T-helper 22 cell (primary cell): ENCODE results near the gene VAC14.
"Not testable (repeated sequence)": the region's sequence is repeated elsewhere in the genome, so short reads cannot be mapped to it uniquely, and the experiment has no call there.

Experiments used
- DNase-seq: peaks from one replicate; pipeline ENCODE4 v3.0.0-alpha.2; 2020; ENCODE audit warnings: low read depth

Gene VAC14

DNA sequence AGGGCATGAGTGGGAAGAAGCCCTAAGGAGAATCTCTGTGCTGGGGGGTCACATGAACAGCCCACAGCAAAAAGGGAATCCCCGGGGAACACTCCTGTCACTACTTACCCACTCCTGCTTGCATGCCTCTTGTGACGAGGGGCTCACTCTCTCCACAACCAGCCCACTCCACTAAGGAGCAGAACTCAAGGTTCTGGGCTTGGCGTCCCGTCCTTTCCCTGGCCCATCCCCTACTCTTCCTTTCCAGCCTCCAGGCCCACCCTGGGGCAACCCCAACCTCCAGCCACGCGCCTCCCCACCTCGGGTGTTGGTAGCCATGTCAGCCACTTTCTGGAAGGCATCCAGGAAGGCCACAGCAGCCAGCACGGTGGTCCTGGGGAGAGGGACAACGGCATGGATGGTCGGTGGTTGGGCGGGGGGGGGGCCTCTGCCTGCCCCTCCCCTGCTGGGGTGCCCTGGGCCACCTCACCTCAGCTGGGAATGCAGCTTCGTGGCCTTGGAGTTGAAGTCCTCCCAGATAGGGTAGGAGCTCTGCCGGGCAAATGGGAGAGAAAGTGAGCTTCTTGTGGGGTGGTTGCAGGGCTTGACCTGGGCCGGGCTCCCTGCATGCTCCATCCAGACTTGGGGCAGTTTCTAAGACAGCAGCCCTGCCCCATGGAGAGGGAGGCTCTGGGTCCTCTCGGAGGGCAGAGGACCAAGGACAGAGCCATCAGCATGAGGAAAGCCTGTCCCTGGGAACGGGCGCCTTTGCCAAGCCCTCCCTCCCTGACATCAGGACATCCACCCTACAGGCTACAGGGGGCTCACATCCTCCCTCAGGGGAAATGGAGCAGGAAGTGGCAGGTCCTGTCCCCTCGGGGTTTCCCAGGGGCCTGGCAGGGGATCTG lies 120.2 kb downstream of the VAC14 start:
- DNase-seq, result no peak

DNA sequence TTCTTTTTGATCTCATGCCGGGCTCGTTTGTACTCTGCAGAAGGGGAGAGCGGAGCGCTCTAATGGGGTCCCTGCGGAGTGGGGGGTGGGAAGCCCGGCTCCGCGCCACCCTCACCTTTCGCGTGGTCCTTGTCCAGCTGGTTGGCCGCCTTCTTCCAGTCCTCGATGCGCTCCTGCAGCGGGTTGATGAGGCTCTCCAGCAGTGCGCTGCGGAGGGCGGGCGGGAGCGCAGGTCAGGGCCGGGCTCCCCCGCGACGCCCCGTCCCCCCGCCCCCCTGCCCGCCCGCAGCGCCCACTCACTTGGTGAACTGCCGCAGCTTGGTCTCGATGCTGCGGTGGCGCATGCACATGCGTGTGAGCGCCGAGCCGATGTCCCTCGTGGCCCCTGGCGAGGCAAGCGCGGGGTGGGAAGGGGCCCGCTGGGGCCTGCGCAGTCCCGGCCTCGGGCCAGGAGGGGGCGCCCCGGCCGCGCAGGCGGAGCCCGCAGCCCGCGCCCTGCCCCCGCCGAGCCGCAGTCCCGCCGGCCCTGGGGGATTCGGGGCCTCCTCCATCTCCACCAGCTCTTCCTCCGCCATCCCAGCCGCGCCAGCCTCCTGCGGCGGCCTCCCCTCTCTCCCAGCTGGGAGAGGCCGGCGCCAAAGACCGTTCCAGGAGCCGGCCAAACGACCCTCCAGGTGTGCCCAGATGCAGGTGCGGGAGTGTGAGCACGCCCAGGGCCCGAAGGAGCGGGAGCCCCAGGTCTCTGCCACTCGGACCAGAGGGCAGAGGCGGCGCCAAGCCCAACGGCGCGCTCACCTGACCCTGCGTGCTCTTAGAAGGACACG lies 121.1 kb downstream of the VAC14 start:
- no peak for DNase-seq

DNA sequence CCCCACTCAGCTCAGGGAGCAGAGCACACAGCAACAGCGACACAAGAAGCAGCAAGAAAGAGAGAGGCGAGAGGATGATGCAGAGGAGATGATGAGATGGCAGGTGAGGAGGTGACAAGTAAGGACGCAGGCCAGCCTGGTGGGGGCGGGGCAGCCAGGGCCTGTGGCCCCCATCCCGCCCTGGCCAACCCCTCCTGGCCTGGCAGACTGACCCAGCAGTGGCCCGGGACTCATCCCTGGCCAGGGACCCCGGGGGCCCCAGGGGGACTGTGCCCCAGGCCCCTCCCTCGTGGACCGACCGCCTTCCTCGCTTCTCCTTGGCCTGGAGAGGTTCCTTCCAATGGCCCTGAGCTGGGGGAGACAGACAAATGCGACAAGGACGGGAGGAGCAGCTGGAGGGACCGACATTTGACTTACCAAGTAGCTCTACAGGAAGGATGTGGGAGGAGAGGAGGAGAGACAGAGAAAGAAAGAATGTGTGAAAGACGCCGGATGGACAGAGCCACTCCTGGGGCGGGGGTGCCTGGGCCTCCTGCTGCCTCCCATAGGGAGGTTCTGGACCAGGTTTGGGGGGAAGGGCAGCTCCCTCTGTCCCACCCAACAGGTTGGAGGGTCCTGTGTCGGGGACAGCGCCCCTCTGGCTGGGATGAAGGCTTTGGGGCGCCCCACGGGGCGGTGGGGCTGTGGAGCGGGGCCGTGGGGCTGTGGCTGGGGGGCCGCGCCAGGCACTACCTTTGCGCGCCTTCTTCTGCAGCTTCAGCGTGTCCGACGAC lies 121.9 kb downstream of the VAC14 start:
- DNase-seq, result no peak

DNA sequence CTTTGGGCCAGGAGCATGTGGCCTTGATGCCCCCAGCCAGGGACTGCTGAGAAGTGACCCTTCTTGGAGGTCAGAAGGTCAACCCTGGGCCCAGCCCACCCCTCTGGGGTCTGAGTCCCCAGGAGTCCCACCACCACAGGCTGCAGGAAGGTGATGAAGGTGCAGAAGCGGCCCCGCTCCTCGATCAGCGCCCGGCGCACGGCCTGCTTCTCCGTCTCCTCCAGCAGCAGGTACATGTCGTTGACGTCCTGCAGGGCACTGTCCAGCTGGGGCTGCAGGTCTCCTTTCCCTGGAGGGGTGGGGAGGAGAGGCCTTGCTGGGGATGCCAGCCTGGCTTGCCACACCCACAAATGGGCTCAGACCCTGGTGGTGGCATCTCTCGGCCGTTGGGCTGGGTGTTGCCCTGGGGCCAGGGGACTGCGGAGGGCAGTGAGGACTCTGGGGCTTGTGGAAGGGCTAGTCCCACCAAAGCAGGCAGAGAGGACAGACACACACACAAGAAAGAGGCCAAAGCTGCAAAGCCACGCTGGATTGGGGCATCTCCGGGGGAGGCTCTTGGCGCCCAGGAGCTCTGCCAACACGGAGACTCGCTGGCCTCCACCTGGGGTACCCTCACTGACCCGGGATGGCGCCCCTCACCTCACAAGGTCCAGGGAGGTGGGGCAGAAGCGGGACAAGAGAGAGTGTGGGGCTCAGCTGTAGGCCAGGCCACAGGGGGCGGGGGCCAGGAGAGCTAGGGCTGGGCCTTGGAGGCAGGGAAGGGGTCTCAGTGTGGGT lies 122.6 kb downstream of the VAC14 start:
- DNase-seq, result no peak

DNA sequence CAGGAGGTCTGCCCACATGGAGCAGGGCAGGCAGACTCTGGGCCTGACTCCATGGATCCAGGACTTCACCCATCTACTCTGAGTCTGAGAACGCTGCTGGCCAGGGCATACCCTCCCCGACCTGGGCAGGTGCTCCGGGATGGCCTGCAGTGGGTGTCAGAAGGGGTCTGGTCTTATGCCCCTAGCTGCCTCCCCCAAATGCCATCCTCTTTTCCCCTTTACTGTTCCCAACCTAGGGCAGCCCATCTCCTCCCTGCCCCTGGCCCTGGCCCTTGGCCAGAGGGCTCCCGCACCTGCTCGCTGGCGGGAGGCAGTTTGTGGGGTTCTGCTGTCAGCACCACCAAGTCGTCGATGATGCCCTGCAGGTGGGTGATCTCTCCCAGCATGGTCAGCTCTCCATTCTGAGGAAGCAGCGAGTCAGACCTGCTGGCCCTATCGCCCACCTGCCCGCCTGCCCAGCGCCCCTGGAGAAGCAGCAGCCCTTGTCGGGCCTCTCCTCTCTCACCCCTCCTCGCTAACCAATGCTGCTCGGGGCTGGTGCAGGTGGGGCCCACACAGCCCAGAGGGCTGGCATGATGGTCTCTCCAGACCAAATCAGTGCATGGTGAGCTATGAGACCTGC lies 123.3 kb downstream of the VAC14 start:
- no peak for DNase-seq

DNA sequence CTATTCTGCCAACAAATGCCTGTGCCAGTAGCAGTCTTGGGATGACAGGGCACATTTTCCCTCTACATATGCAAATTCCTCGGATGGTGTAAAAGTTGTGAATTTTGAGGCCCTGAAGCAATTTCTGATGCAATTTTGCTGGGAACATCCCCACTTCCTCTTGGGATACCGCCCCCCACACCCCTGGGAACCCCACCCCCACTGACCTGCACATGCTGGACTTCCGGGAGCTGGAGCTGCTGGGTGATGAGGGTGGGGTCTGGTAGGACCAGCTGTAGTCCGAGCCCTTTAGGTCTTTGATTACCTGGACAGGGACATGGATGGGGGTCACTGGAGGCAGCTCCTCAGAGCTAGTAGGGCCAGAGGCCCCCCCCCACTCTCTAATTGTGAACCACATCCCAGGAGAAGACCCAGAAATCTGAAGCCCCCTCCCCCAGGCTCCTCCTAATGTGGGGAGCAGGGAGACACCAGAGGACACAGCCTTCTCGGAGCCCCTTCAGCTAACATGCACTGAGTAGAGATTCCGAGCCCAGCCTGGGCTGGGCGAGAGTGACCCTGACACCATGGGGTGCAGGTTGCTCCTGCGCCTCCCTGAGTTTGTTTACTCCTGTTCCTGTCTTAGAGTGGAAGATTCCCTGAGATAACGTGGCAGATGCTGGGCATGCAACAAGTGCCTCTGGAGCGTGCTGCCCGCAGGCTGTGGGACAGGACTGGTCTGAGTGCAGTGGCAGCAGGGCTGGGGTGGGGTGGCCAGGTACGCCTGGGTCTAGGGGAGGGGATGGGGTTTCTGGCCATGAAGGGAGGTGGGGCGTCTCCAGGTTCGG lies 124.1 kb downstream of the VAC14 start:
- no peak for DNase-seq

DNA sequence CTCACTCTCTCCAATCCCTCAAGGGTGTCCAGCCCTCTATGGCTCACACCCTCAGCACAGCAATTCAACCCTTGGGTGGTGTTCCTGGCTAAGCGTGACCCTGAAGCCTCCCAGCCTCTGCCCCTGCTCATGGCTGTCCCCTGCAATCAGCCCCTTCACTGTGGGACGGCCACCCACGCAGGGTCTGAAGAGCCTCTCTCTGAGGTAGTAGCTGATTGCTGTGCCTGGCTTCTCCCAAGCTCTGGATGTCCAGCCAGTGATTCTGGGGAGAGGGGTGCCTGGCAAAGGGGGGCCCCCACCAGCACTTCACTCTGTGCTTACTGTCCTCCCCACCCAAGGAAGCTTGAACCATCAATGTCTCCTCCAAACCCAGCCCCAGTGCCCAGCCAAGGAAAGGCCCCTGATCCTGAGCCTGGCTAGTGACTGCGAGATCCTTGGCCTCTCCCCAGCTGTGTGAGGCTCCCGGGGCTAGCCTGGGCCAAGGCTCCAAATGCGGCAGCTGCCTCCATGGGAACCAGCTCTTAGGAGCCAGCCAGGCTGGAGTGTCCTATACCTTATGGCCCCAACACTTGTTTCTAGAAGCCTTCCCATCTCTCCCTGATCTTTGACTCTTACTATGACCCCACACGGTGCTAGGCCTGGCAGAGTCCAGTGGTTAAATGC lies 125.0 kb downstream of the VAC14 start:
- DNase-seq, result no peak

DNA sequence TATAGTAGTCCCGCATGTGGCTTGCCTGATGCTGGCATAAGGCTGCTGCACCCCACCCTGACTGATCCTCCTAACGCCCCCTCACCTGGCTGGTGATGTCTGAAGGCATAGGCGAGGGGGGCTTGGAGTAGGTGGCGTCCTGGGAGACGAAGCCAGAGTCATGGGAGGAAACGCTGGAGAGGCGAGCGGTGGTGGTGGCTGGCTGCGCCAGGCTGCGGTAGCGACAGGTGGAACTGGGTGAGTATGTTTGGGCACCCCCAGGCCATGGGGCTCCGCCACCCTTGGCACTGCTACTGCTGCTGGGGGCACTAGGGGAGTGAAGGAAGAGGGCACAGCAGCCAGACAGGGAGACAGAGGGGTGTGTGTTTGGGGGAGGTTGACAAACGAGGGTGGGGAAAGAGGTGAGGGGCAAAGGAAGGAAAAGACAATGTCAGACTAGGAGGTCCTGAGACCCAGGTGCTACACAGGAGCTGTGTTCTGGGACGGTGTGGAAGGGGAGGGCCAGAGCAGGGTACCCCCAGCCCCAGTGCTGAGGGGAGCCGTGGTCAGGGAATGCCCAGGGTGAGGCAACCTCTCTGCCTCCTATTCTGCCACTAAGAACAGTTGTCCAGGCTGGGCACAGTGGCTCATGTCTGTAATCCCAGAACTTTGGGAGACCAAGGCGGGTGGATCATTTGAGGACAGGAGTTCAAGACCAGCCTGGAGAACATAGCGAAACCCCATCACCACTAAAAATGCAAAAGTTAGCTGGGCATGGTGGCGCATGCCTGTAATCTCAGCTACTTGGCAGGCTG lies 126.5 kb downstream of the VAC14 start:
- DNase-seq, result no peak

DNA sequence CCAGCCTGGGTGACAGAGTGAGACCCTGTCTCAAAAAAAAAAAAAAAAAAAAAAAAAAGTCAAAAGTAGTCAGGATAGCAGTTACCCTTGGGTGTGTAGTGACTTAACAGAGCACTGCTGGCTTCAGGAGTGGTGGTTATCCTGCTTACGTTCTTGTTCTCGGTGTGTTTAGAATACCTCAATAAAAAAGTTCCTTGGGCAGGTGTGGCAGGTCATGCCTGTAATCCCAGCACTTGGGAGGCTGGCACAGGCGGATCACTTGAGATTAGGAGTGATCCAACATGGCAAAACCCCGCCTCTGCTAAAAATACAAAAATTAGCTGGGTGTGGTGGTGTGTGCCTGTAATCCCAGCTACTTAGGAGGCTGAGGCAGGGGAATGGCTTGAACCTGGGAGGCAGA lies 130.0 kb downstream of the VAC14 start:
- not testable (repeated sequence) for DNase-seq

DNA sequence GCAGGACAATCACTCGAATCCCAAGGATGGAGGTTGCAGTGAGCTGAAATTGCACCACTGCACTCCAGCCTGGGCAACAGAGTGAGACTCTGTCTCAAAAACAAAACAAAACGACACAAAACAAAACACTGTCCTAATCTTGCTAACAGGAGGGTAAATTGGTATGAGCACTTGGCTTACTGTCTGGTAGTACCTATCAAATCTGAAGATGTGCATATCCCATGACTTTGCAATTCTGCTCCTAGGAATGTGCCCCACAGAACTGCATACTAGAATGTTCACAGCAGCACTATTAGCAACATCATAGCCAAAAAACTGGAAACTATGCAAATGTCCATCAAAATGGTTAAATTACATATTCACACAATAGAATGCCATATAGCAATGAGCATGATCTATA lies 130.8 kb downstream of the VAC14 start:
- DNase-seq, result no peak

DNA sequence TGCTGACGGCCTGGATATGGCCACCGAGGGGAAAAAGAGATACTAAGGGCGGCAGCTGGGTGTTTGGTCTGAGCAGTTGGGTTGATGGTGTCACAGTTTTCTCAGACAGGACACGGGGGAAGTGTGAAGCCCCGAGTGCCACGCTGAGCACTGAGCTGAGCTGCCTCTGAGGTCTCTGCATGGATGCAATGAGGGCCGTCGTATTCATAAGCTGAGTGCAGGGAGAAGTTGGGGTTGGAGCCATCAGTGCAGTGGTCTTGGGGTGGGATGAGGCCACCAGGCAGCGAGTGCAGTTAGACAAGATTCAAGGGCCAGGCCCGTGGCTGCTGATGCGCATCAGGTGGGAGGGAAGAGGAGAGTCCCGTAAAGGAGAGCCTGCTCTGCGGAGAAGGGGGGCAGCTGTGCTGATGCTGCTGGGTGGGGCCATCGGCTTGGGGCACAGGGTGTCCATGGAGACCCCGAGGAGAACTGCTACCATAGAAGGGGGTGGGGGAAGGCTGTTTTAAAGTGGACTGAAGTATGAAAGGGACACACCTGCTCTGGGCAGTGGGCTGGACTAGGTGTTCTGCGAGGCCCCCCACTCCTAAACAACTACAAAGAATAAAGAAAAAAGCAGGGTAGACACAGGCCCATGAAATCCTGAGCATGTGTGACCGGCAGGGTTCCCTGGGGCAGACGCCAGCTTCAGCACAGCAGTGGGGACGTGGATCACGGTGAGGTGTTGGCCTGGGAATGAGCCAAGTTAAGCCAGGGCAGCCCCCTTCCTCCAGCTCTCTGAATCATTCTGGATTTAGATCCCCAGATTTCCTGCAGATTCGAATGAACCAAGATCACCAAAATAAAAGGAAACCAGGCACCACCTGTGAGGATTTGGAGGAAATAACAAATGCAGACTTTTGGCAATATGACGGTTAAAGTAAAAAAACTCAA lies 134.9 kb downstream of the VAC14 start:
- DNase-seq, result no peak

DNA sequence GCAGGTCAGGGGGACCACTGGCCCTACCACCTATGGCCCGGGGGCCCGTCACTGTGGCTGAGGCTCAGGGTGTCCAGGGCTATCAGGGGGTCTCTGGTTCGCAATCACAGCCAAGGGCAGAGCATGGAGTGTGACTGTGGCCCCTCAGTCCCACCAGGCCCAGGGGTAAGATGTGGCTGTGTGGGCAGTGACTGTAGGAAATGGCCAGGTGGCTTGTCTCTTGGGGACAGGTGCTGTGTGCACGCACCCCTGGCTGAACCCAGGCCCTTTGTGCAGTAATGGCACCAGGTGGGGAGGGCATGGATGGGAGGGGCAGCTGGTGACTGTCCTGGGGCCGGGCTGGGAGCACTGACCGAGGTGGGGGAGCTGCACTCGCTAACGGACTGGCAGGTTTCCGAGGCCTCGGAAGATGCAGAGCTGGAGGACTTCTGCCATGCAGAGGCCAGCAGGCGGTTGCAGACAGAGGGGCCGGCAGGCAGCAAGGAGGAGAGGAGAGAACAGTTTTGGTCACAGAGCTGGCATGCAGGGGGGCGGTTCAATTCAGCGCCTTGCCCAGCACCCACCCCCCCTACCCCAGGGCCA lies 135.8 kb downstream of the VAC14 start:
- no peak for DNase-seq

DNA sequence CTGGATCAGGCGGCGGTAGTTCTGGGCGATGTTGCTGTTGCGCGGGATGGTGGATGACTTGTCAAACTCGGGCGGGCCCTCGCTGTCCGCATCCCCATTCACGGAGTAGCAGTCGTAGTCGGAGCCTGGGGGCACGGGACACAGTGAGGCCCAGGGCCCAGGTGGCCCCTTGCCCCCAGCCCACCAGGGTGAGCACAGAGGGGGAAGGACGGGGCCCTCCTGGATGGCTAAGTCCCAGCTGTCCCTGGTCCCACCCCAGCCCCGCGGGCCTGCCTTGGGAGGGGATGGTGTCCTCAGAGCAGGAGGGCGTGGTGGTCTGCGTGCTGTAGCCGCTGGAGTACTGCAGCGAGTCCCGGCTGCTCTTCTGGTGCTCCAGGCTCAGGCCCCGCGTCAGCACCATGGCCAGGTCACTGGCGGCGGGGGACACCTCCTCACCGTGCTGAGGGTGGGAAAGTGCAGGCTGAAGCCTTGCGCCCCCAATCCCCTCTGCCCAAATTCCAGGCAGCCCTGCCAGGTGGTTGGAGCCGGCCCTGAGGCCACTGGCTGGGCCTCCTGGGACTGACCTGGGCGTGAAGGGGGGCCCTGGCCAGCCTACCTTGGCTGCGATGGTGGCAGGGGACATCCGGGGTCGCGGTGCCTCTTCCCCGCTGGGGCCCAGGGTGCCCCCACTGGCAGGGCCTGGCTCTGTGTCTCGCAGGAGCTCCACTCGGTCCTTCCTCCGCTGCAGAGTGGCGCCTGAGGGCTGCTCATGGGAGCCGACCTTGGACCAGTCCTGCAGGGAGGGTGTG lies 136.4 kb downstream of the VAC14 start:
- no peak for DNase-seq

DNA sequence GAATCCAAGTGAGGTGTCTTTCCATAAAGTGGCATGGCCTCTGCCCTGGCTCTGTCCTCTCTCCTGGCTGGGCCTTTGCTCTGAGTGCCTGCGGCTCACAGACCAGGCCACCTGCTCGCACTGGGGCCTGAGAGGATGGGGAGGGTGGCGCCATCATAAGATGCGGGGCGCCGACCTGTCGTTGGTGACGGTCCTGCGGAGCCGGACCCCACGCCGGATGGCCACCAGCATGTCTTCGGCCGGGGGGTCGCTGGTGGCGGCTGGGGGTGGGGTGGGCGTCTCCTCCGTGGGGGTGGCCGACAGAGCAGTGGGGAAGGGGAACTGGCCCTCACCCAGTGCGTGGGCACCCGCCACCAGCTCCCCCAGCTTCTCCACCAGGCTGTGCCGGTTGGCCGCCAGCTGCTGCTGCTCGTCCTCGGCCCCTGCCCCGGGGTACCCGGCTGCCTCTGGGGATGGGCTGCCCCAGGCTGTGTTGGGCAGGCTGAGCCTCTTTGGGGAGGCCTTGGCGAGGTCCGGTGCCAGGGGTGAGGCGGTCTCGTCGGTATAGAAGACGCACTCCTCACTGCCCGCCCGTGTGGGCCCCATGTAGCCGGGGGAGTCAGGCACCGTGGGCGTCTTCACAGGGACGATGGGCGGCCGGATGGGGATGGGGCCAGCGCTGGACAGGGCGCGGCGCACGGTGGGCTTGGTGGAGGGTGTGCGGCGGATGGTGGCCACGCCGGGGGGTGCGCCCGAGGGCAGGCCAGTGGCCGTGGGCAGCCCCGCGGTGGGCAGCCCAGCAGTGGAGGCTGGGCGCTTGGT lies 137.2 kb downstream of the VAC14 start:
- DNase-seq, result no peak

DNA sequence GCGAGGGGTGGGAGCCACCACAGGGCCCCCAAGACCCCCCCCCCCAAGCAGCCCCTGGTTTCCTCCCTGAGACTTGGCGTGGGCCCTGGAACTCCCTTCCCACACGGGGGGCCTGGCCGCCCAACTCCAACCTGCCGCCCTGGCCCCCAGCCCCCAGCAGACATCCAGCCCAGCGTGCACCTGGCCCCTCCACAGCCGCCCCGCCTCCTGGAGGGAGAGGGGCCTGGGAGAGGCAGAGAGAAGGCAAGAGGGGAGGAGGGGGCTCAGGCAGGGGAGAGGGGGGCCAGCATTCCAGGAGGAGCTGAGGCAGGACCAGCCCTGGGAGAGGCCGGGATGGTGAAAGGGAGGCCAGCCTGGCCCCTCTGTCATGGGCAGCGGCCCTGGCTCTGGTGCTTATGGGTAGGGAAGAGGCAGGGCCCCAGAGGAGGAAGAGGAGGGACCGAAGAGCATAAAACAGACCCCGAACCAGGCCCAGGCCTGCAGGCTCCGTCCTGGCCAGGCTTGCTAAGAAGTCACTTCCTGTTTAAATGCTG lies 137.9 kb downstream of the VAC14 start:
- no peak for DNase-seq
